K562 treated with DMSO at 1 percent for 12 hours (cell line): ENCODE data around the gene CCL7. TPM values are rescaled to one million over a fixed set of nuclear protein-coding genes. Genes with fewer than 3 reads are reported as not detected.

Experiments
- total RNA-seq: library from RNA; unstranded; fragments of 300-600 nt; gene quantifications from 2 replicates; pipeline ENCODE4 v1.2.3, GENCODE V29; 2022; ENCODE audit not compliant: insufficient read depth

The CCL7 gene
- total RNA-seq, result not detected in 2 replicates

DNA sequence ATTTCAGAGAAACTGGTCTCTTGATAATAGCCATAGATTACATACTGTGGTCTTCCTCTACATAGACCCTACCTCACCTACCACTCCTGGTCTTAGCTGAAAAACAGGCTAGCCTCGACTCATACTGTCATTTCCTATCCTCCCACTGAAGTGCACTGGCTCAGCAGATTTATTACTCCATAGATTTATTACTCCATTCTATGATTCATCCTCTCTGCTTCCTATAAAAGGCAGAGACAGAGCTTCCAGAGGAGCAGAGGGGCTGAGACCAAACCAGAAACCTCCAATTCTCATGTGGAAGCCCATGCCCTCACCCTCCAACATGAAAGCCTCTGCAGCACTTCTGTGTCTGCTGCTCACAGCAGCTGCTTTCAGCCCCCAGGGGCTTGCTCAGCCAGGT lies at the start of gene CCL7:
Gene CCL7, plus strand, starts transcription at position 253 of the 400 bp plus-strand sequence. Its CDS starts 70 bp downstream, at position 323.

DNA sequence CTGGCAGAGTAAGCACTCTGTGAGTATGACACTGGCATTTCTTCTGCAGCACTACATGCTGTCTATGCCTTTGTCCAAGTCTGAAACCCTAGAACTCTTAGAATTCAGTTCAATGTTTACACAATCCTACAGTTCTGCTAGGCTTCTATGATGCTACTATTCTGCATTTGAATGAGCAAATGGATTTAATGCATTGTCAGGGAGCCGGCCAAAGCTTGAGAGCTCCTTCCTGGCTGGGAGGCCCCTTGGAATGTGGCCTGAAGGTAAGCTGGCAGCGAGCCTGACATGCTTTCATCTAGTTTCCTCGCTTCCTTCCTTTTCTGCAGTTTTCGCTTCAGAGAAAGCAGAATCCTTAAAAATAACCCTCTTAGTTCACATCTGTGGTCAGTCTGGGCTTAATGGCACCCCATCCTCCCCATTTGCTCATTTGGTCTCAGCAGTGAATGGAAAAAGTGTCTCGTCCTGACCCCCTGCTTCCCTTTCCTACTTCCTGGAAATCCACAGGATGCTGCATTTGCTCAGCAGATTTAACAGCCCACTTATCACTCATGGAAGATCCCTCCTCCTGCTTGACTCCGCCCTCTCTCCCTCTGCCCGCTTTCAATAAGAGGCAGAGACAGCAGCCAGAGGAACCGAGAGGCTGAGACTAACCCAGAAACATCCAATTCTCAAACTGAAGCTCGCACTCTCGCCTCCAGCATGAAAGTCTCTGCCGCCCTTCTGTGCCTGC lies 15.2 kb upstream of the CCL7 start, which contains the start of gene CCL2:
Gene CCL2, plus strand, starts transcription at position 635 of the 730 bp plus-strand sequence. Its CDS starts 65 bp downstream, at position 700.

DNA sequence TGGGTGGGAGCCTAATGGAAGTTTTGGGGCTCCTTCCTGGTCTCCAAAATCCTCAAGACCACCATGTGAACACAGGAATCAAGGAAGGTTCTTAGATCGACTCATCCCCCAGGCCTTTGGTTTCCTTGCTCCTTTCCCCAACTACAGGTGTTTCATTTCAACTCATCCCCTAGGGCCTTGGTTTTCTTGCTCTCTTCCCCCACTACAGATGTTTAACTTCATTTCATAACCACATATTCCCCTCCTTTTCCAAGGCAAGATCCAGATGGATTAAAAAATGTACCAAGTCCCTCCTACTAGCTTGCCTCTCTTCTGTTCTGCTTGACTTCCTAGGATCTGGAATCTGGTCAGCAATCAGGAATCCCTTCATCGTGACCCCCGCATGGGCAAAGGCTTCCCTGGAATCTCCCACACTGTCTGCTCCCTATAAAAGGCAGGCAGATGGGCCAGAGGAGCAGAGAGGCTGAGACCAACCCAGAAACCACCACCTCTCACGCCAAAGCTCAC lies 15.3 kb downstream of the CCL7 start, which contains the start of gene CCL11:
Gene CCL11, plus strand, starts transcription at position 457 of the 507 bp plus-strand sequence. CDS start 67 bp downstream, outside the sequence.

DNA sequence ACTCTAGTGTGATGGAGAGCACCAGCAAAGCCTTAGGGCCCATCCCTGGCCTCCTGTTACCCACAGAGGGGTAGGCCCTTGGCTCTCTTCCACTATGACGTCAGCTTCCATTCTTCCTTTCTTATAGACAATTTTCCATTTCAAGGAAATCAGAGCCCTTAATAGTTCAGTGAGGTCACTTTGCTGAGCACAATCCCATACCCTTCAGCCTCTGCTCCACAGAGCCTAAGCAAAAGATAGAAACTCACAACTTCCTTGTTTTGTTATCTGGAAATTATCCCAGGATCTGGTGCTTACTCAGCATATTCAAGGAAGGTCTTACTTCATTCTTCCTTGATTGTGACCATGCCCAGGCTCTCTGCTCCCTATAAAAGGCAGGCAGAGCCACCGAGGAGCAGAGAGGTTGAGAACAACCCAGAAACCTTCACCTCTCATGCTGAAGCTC lies 49.0 kb downstream of the CCL7 start, which contains the start of gene CCL8:
Gene CCL8, plus strand, starts transcription at position 397 of the 445 bp plus-strand sequence. CDS start 67 bp downstream, outside the sequence.

Other genes with a start within 250 kb of the CCL7 start
- gene CCL2, start 14.9 kb upstream of the CCL7 start, total RNA-seq, result 5.5 TPM in 1 of 2 replicates, not detected in the other
- not detected in 2 replicates for gene CCL11, start 15.5 kb downstream of the CCL7 start, total RNA-seq
- gene CCL8, start 49.2 kb downstream of the CCL7 start, total RNA-seq, result 1.00 TPM in 1 of 2 replicates, not detected in the other
- not detected in 2 replicates for gene CCL13, start 86.3 kb downstream of the CCL7 start, total RNA-seq
- gene CCL1, start 93.0 kb downstream of the CCL7 start, total RNA-seq, result not detected in 2 replicates